Renal pelvis (tissue), 4 donors: ENCODE data around the gene EPHA1. TPM values are rescaled to one million over a fixed set of nuclear protein-coding genes. Genes with fewer than 3 reads are reported as not detected.
"Not testable (repeated sequence)": the region's sequence is repeated elsewhere in the genome, so short reads cannot be mapped to it uniquely, and the experiment has no call there.

Source experiments
- DNase-seq: peaks from one replicate; pipeline ENCODE4 v3.0.0-alpha.2; 2013
- polyA plus RNA-seq, 3 donors: library from polyadenylated mRNA; unstranded; fragments of 120-200 nt; gene quantifications; one replicate each; pipeline ENCODE4 v1.2.1, GENCODE V29; 2013; ENCODE audit not compliant: insufficient read length in 3 of 3

Gene EPHA1
- polyA plus RNA-seq, 3 donors: 18.3 to 25.0 (median 18.6) TPM

DNA sequence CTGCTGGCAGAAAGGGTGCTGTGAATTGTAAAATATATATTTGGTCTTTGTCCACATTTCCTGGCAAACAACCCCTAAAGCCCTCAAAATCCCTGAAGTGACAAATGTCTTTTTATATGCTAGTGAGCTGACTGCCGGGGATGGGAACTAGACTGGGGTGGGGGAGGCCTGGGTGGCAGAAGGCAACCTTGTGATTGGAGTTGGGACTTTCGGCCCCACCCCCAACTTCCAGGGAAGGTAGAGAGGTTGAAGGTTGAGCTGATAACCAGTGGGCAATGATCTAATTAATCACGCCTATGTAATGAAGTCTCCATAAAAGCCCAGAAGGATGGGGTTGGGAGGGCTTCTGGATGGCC is 2.7 kb downstream of the EPHA1 start:
- DNase-seq: no peak

- peak; percentile 69 for DNase-seq
Measured at GRCh38 chr7:143405173-143406001, 3.3 kb downstream of the EPHA1 start.

DNA sequence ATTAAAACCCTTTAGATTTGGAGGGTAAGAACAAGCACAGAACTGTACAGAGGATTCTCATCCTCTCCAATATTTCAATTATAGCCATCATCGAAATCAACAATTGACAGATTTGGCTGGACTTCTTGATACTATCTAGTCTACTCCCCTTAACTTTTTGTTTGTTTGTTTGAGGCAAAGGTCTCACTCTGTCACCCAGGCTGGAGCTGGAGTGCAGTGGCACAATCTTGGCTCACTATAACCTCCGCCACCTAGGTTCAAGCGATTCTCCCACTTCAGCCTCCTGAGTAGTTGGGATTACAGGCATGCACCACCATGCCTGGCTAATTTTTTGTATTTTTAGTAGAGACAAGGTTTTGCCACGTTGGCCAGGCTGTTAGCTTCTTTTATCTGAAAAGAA is 6.4 kb downstream of the EPHA1 start:
- not testable (repeated sequence) for DNase-seq

- no peak for DNase-seq
Measured at GRCh38 chr7:143401265-143401664, 7.4 kb downstream of the EPHA1 start.

DNA sequence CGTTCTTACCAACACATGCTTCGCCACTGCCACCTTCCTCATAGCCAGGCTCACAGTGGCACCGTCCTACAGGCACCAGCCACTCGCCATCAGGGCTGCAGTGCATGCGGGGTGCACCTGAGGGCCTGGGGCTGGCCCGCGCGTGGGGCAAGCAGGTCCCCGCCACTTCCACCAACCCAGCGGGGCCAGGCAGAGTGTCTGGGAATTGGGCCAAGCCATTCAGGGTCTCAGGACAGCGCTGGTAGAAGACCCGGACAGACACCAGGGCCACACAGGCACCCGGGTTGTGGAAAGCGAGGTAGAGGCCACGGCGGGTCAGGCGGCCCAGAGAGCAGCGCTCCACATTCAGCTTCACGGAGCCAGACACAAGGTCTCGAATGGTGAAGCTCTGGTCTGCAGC is 9.0 kb downstream of the EPHA1 start:
- DNase-seq: no peak

DNA sequence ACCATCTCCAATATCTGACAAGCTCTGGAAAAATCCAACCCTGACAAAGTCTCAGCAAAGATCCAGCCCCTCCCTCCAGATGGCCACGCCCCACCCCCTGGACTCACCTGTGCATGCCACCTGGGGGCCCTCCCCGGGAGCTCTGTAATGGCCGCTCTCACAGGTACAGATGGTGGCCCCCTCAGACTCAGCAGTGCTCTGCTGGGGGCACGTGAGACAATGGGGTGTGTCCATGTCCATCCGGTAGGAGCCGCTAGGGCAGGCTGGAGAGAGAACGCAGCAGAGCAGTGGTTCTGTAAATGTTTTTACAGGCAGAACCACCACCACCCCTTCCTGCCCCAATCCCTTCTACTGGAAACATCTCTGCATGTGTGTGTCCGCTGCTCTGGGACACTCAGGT is 9.5 kb downstream of the EPHA1 start:
- DNase-seq: no peak

DNA sequence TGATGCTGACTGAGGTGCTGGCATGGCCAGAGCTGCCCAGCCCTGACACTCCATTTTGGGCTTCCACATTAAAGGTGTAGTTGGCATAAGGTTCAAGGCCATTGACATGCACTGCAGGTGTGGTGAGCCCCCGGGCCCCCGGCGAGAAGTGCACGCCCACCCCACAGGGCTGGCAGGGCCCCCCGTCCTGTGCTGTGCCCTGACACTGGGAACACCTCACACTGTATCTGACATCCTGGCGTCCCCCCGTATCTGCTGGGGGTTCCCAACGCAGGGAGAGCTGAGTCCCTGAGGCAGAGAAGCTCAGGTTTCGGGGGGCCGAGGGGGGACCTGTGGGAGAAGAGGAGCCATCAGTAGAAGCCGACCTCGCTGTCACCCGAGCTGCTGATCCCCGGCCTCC is 10.0 kb downstream of the EPHA1 start:
- no peak for DNase-seq

- no peak for DNase-seq
Measured at GRCh38 chr7:143397710-143398530, 10.7 kb downstream of the EPHA1 start.

- DNase-seq: no peak
Measured at GRCh38 chr7:143396625-143397556, 11.8 kb downstream of the EPHA1 start.

- DNase-seq: no peak
Measured at GRCh38 chr7:143396182-143396581, 12.5 kb downstream of the EPHA1 start.

- DNase-seq: no peak
Measured at GRCh38 chr7:143395187-143396149, 13.2 kb downstream of the EPHA1 start.

- DNase-seq: no peak
Measured at GRCh38 chr7:143394777-143395176, 13.9 kb downstream of the EPHA1 start.

GRCh38 chr7:143394068-143394467 is 14.6 kb downstream of the EPHA1 start:
- DNase-seq: no peak

DNA sequence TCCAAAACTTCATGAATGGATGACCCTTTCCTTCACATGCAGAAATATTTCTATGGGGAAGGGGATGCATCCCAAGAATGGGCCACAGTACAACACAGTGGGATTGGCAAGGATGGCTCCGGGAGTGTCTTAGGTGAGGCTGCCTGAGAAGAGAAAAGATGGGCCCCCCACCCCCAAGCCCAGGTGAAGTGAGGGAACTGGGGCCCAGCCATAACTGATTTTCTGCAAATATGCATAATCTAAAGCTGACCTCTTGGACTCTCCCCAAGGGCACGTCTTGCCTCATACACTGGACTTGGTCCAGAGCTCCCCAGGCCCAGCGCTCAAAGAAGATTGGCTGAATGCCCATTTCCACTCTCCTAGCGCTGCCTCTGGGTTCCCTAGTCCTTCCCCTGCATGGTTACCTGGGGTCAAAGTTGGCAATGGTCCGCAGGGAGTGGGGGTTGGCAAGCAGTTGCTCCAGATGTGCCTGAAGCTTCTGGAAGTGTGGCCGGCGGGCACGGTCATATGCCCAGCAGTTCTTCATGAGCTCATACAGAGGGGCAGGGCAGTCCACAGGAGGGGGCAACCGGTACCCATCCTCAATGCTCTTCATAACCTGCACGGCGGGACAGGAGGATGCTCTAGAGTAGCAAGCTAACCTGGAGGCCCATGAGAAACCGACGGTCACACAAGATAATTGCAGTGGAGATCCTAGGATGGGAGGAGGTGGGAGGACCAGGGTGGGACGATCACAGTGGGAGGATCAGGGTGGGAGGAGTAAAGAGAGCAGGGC is 15.2 kb downstream of the EPHA1 start:
- no peak for DNase-seq

GRCh38 chr7:143392875-143393266 is 15.8 kb downstream of the EPHA1 start:
- no peak for DNase-seq

- DNase-seq: not testable (repeated sequence)
Measured at GRCh38 chr7:143392427-143392826, 16.2 kb downstream of the EPHA1 start.

- DNase-seq: no peak
Measured at GRCh38 chr7:143391462-143392404, 16.9 kb downstream of the EPHA1 start.

GRCh38 chr7:143390773-143391317 is 17.8 kb downstream of the EPHA1 start:
- no peak for DNase-seq
